IMR-90 (cell line): ENCODE data around the gene GTF2A1L.
"Not testable (repeated sequence)": the region's sequence is repeated elsewhere in the genome, so short reads cannot be mapped to it uniquely, and the experiment has no call there.

Experiments used
- BHLHE40 ChIP-seq: fragments of 150-350 bp; IDR thresholded peaks from 2 replicates; pipeline ENCODE4 v1.6.1; 2016; ENCODE audit warnings: mild to moderate bottlenecking, low read depth, low read length
- MXI1 ChIP-seq: IDR thresholded peaks from 2 replicates; pipeline ENCODE4 v1.6.1; 2012; ENCODE audit warnings: low read depth, mild to moderate bottlenecking, low read length, moderate library complexity, borderline replicate concordance
- NFE2L2 ChIP-seq: fragments of 150-350 bp; IDR thresholded peaks from 2 replicates; pipeline ENCODE4 v1.6.1; 2016; ENCODE audit warnings: low read depth, mild to moderate bottlenecking, low read length
- POLR2A ChIP-seq: IDR thresholded peaks from 2 replicates; pipeline ENCODE4 v1.6.1; 2012; ENCODE audit warnings: mild to moderate bottlenecking, low read depth, low read length
- RAD21 ChIP-seq: IDR thresholded peaks from 2 replicates; pipeline ENCODE4 v1.6.1; 2012; ENCODE audit warnings: low read length, improper control_type of control experiment
- SMC3 ChIP-seq: fragments of 150-350 bp; IDR thresholded peaks from 2 replicates; pipeline ENCODE4 v1.6.1; 2016; ENCODE audit warnings: low read depth, mild to moderate bottlenecking, antibody characterized with exemption, low read length, moderate library complexity
- TF ChIP-seq, protein P1 (sequence below): conservative IDR thresholded peaks from 2 replicates; pipeline ENCODE4 v1.5.1; 2012; ENCODE audit warnings: mild to moderate bottlenecking, low read depth, low read length, improper control_type of control experiment
- TF ChIP-seq, protein P2 (sequence below): fragments of 150-350 bp; IDR thresholded peaks from 2 replicates; pipeline ENCODE4 v1.6.1; 2017; ENCODE audit warnings: mild to moderate bottlenecking, antibody characterized with exemption, low read length, low read depth

DNA sequence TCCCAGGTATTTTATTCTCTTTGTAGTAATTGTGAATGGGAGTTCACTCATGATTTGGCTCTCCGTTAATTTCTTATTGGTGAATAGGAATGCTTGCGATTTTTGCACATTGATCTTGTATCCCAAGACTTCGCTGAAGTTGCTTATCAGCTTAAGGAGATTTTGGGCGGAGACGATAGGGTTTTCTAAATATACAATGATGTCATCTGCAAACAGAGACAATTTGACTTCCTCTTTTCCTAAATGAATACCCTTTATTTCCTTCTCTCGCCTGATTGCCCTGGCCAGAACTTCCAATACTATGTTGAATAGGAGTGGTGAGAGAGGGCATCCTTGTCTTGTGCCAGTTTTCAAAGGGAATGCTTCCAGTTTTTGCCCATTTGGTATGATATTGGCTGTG lies 86.0 kb downstream of the GTF2A1L start:
- TF ChIP-seq, protein P1, sequence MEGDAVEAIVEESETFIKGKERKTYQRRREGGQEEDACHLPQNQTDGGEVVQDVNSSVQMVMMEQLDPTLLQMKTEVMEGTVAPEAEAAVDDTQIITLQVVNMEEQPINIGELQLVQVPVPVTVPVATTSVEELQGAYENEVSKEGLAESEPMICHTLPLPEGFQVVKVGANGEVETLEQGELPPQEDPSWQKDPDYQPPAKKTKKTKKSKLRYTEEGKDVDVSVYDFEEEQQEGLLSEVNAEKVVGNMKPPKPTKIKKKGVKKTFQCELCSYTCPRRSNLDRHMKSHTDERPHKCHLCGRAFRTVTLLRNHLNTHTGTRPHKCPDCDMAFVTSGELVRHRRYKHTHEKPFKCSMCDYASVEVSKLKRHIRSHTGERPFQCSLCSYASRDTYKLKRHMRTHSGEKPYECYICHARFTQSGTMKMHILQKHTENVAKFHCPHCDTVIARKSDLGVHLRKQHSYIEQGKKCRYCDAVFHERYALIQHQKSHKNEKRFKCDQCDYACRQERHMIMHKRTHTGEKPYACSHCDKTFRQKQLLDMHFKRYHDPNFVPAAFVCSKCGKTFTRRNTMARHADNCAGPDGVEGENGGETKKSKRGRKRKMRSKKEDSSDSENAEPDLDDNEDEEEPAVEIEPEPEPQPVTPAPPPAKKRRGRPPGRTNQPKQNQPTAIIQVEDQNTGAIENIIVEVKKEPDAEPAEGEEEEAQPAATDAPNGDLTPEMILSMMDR, result not testable (repeated sequence)
- TF ChIP-seq POLR2A, RAD21, MXI1, NFE2L2, BHLHE40, SMC3: not testable (repeated sequence)
- TF ChIP-seq, protein P2, sequence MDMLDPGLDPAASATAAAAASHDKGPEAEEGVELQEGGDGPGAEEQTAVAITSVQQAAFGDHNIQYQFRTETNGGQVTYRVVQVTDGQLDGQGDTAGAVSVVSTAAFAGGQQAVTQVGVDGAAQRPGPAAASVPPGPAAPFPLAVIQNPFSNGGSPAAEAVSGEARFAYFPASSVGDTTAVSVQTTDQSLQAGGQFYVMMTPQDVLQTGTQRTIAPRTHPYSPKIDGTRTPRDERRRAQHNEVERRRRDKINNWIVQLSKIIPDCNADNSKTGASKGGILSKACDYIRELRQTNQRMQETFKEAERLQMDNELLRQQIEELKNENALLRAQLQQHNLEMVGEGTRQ, result not testable (repeated sequence)
